HG03442 (cell line): ENCODE results near the gene C12orf76.

Experiments
- ATAC-seq: cut with Tn5 transposase; IDR thresholded peaks from one replicate; pipeline ENCODE4 v1.9.1; 2021; ENCODE audit warnings: mild to moderate bottlenecking, moderate library complexity; ENCODE audit not compliant: unreplicated experiment

Gene C12orf76

GRCh38 chr12:109996483-109996853 is 51.9 kb downstream of the C12orf76 start:
- no peak for ATAC-seq

- peak; percentile 59 for ATAC-seq
Measured at GRCh38 chr12:109995686-109996482, 52.4 kb downstream of the C12orf76 start, which contains the start of gene GIT2. Gene GIT2 (minus strand): TSS chr12:109996368. CDS start chr12:109996224, 144 bp downstream.

GRCh38 chr12:109995361-109995685 is 53.0 kb downstream of the C12orf76 start:
- no peak for ATAC-seq

DNA sequence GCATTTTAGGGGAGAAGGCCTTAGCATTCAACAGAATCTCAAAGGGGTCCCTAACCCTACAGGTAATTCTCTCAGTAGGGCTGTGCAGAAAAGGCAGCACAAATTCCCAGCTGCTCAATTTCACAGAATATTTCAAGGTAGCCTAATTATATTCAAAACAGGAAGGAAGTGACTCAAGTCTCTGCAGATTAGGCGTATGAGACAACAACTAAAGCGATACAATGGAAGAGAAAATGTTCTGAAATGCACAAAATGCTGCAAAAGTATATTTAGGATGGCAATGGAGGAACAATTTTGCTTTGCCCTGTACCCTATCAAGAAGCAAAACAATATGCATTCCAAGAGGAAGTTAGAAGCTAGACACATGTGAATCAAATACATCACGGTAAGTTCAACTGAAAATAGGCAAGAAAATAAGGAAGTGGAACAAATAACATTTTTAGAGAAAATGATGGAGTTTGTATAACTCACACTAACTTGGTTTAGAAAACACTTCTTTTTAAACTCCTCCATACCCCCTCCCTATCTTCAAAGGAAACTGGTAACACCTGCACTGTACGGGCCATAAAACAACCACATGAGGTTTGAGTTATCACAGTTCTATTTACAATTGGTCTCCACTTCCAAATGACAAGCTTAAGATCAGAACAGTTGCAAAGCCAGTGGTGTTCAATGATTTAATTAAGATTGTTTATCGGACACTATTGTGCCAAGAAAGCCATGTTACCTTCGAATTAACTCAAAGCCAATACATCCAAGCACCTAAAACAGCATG is 53.7 kb downstream of the C12orf76 start:
- ATAC-seq, result no peak

DNA sequence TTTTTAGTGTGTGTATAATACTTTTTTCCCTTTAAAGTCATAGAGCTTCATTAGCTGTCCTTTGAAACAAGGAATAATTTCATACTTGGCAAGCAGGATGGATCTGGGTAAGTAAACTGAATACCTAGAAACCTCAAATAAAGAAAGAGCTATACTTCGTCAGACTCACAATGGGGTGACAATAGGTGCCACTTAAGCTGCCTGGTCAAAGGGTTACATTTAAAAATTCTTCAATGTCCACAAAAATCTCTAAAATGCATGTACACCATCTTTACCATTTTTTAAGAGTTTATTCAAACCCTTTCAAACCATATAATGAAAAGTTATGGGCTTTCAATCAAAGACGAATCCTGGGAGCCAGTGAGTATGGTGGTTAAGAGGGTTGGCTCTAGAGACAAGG is 55.2 kb downstream of the C12orf76 start:
- no peak for ATAC-seq

DNA sequence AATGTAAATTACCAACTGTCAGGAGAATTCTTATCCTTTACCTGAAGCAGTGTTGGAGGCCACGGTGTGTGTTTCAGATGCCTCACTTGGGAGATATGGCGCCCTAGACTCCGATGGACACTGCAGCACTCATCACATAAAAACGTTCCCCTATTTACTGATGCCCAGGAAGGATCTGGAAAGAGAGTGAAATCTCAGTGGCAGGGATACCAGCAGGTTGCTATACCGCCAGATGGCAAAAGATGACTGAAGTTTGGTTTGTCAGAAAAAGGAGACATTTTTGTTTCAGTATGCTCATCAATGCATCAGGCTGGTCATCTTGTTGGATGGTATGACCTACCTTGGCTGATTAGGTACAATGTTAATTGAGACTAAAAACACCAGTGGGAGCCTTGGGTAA is 56.7 kb downstream of the C12orf76 start:
- no peak for ATAC-seq
